ENCODE data around the gene GPR157.

Gene GPR157

DNA sequence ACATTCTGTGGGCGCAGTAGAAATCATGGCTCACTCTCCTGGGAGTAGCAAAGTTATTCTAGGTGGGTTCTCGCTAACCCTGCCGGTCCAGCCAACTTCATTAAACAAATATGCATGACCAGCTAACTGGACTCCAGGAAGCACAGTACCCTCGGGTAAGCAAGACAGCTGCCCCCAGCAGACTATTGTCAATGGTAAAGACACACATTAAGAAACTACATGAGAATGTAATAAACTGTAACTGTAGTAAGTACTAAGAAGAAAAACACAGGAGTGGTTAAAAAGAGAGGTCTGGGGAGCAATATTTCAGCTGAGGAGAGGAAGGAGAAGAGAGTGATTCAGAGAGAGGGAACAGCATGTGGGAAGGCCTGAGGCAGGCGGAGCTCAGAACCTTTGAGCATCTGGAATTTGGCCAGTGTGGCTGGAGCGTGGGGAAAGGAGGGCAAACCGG, 66.9 kb downstream of the GPR157 start:
- no peak for DNase-seq (ENCODE audit: low read depth, low spot score)

DNA sequence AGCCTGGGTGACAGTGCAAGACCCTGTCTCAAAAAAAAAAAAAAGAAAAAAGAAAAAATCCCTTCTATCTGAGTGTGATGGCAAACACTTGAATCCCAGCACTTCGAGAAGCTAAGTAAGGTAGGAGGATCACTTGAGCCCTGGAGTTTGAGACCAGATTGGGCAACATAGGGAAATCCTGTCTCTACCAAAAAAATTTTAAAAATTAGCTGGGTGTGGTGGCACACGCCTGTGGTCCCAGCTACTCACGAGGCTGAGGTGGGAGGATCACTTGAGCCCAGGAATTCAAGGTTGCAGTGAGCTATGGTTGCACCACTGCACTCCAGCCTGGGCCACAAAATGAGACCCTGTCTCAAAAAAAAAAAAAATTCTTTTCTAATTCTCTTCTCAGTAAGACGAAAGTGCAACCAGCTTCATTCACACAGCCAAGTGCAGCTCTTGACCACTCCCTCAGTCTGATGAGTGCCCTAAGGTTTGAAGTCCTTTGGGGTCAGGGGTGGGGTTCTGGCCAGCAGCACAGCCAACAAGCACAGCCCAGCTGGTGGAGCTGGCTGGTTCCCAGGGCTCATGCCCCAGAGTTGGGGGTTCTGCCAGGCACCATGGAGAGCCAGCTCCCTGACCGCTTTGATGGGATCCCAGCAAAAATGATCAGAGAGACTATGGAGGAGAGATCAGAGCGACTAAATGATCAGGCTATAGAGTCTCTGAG, 67.5 kb downstream of the GPR157 start:
- no peak for DNase-seq (ENCODE audit: low read depth, low spot score)

DNA sequence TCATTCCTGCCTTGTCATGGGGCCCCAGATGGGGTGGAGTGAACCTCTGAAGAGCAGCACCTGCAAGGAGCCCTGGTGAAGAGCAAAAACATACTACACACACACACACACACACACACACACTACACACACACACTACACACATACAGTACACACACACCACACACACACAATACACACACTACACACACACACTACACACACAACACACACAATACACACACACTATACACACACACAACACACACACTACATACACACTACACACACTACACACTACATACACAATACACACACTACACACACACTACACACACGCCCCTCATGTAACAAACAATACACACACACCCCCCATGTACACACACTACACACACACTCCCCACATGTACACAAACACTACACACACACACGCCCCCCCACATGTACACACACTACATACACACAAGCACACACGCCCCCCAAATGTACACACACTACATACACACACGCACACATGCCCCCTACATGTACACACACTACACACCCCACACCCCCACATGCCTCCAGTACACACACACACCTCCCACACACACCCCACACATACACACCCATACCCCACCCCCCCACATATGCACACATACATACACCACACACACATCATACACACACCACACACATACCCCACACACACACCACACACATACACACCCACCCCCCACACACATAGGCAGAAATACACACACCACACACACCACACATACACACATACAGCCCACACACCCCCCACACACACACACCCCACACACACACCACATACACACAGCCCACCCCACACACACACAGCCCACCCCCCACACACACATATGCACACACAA, 68.8 kb downstream of the GPR157 start:
- no peak for DNase-seq (ENCODE audit: low read depth, low spot score)

DNA sequence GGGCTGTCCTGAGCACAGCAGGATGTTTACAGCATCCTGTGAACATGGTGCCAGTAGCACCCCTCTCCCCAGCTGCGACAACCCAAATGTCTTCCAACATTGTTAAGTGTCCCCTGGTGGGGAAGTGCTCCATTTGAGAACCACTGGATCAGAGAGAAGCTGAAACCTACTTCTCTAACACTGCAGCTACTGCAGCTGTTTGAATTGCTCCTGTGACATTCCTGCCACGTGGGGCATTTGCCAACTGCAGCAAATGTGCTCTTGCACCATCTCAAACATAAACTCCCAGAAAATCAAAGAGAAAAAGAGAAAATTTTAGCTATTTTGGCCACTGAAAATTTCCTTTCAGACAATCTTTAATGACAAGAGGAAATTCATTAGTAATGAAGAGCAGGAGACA, 70.4 kb downstream of the GPR157 start:
- DNase-seq (ENCODE audit: low read depth, low spot score), result no peak

DNA sequence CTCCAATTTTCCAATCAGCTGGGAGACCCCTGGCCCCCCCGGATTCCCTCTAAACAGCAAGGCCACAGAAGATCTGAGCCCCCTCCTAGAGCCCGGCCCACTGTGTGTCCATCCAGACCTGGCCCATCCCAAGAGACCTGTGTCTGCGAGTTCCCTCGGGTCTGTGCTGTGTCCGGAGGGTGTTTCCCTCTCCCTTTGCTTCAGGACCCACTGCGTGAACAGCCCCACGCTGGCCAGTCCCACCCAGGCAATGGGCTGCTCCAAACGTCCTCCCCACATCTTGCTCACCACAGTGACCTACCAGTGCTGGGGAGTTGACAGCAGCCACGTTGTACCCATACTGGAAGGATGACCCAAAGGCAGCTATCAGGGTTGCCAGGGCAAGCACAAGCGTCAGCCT, 71.1 kb downstream of the GPR157 start:
- DNase-seq (ENCODE audit: low read depth, low spot score), result no peak

DNA sequence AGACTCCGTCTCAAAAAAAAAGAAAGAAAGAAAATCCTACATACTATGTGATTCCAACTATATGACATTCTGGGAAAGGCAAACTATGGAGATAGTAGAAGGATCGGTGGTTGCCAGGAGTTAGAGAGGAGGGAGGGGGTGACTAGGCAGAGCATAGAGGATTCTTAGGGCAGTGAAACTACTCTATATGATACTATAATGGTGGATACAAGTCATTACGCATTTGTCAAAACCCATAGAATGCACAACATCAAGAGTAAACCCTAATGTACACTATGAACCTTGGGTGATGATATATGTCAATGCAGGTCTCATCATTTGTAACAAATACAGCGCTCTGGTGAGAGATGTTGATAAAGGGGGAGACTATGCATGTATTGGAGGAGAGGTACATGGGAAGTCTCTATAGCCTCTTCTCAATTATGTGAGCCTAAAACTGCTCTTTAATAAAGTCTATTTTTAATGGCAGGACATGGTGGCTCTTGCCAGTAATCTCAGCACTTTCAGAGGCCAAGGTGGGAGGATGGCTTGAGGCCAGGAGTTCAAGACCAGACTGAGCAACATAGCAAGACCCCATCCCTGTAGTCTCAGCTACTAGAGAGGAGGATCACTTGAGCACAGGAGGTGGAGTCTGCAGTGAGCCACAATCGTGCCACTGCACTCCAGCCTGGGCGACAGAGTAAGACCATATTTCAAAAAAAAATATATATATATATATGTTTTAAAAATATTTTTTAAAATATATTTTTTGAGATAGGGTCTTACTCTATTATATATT, 76.4 kb downstream of the GPR157 start:
- no peak for DNase-seq (ENCODE audit: low read depth, low spot score)

DNA sequence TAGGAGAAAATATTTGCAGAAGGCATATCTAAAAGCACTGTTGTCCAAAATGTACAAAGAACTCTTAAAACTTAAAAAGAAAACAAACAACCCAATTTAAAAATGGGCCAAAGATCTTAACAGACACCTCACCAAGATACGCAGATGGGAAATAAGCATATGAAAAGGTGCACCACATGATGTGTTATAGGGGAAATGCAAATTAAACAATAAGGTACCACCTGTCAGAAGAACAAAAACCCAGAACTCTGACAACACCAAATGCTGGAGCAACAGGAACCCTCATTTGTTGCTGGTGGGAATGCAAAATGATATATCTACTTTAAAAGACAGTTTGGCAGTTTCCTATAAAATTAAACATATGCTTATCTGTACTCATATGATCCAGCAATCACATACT, 77.5 kb downstream of the GPR157 start:
- DNase-seq (ENCODE audit: low read depth, low spot score), result no peak

DNA sequence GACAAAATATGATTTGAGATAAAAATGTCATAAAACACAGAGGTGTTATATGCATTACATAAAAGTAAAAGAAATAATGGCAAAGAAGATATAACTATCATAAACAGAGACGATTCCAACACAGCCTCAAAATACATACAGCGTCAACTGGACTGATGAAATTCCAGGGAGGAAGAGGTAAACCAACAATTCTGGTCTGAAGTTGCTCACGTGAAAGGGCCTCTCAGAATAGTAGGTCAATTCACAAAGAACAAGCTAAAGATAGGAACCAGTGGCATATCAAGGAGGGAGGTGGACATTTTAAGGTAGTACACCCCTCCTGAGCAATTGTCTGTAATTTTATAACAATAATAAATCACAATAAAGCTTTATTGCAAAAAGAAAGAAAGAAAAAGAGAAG, 78.1 kb downstream of the GPR157 start:
- DNase-seq (ENCODE audit: low read depth, low spot score), result no peak
